ENCODE data around the gene WBP11. TPM values are rescaled to one million over a fixed set of nuclear protein-coding genes. Genes with fewer than 3 reads are reported as not detected.

The WBP11 gene
- total and polyA plus RNA-seq, 5 donors: 19.3 to 63.7 (median 53.2) TPM

DNA sequence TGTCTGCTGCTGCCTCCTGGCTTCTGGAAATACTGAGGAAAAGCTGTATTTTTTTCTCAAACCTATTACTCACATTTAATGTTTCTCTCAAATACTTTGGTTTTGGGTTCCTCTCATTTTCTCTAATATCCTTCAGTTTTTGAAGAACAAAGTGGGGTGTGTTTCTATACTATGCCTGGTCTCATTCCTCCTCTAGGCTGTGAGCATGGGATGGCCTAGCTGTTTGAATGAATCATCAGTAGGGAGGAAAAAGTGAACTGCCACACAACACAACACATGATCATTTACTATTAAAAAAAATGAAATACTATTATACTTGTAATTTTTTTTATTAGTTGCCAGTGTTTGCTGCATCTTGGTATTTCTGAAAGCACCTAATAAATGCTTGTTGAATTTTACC lies 22.0 kb upstream of the WBP11 start:
- intact Hi-C loops (cut with DNase I): no loop called here
- ATAC-seq: no peak
- no peak for DNase-seq
- Histone ChIP-seq H3K9me3 (ENCODE audit: control insufficient read depth, low read length) (no peaks in the 10 kb centered on the region), H3K27me3 (ENCODE audit: control insufficient read depth, insufficient read depth) (no peaks in the 10 kb centered on the region), H3K4me3 (ENCODE audit: low read length) (no peak overlapping the region), H3K4me1 (ENCODE audit: control insufficient read depth, insufficient read depth, low read length) (no peaks in the 10 kb centered on the region), H3K27ac (ENCODE audit: low read length) (no peak overlapping the region)

DNA sequence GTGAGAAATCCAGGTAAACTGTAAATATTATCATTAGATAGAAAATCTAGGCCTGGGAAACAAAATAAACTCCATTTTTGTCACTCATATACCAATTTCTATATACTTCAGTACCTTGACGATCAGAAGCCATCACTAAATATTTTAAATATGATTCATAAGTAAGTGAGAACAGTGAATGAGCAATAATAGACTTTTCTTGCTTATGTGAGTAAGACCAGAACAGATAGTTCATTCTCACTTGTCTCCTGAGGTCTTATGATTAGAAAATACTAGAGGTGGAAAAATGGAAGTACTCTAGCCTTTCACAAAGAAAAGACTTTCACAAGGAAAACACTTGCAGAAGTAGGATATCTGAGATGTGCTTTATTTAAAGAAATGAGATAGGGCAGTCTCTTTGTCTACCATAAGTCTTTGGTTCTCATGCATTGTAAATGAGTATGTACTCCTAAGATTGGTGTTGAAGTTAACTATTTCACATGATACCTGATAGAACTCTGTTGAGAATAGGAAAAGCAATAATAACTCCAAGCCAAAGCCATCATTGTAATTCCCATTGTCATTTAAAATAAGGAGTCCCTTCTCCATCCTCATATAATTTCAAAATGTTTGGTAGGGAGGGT lies 20.8 kb upstream of the WBP11 start:
- whole genome bisulfite sequencing: 83% methylated on average over 1 of the region's 1 CpG
- DNase-seq (no peak), ATAC-seq (no peak)
- no peak overlapping the region for H3K27ac ChIP-seq (ENCODE audit: low read length)
- H3K9me3 ChIP-seq (ENCODE audit: control insufficient read depth, low read length): no peaks in the 10 kb centered on the region
- no peaks in the 10 kb centered on the region for H3K4me1 ChIP-seq (ENCODE audit: control insufficient read depth, insufficient read depth, low read length)
- H3K27me3 ChIP-seq (ENCODE audit: control insufficient read depth, insufficient read depth): no peaks in the 10 kb centered on the region
- H3K4me3 ChIP-seq (ENCODE audit: low read length): no peak overlapping the region
- intact Hi-C loops (cut with DNase I): no loop called here

DNA sequence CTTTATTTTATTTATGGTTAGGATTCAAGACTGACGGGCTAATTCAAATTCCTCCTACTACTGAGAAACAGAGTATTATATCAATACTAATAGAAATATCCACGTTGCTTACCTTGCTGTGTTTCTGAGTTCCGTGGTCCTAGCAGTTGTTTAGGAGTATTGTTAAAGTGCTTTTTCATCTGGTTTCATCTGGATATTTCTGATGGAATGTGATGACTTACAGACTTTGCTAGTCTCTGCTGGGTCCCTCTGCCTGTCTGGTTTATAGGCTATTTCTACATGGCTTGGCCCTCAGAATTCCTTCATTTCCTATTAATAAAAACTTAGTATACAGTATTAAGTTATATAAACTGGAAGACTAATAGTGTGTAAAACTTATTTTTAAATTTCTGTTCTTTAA lies 10.7 kb upstream of the WBP11 start, which contains the start of gene SMCO3:
TSS of gene SMCO3 (minus strand) at position 169 of the 400 bp plus-strand sequence. CDS start 7,502 bp downstream, outside the sequence.
- intact Hi-C loops (cut with DNase I): no loop called here
- Histone ChIP-seq H3K4me1 (ENCODE audit: control insufficient read depth, insufficient read depth, low read length) (no peaks in the 10 kb centered on the region), H3K27me3 (ENCODE audit: control insufficient read depth, insufficient read depth) (no peaks in the 10 kb centered on the region), H3K27ac (ENCODE audit: low read length) (no peak within 1 kb of the TSS), H3K9me3 (ENCODE audit: control insufficient read depth, low read length) (no peaks in the 10 kb centered on the region), H3K4me3 (ENCODE audit: low read length) (no peak within 1 kb of the TSS)
- WGBS: 76% methylated on average over 3 of the region's 3 CpGs
- no peak for DNase-seq
- ATAC-seq: no peak

DNA sequence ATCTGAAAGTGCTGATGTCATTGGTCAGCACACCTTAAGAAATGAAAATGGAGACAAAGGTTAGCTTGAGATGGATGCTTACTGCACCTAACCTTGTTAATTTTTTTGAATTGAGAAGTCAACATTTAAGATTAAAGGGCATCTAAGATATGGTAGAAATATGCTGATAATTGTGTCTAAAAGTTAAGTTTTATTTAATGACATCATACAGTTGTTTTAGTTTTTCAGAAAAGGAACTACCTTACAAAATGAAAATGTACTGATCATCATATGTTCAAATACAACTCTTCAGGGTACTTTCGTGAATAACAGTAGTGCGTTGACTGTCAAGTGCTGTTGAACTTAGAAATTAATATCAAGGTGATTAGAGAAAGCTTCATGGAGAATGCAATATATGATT lies 8.2 kb upstream of the WBP11 start:
- intact Hi-C loops (cut with DNase I): no loop called here
- WGBS: 94% methylated on average over 2 of the region's 2 CpGs
- no peak overlapping the region for H3K27ac ChIP-seq (ENCODE audit: low read length)
- no peaks in the 10 kb centered on the region for H3K27me3 ChIP-seq (ENCODE audit: control insufficient read depth, insufficient read depth)
- no peak overlapping the region for H3K4me3 ChIP-seq (ENCODE audit: low read length)
- H3K9me3 ChIP-seq (ENCODE audit: control insufficient read depth, low read length): no peaks in the 10 kb centered on the region
- ATAC-seq (no peak), DNase-seq (no peak)
- no peaks in the 10 kb centered on the region for H3K4me1 ChIP-seq (ENCODE audit: control insufficient read depth, insufficient read depth, low read length)

DNA sequence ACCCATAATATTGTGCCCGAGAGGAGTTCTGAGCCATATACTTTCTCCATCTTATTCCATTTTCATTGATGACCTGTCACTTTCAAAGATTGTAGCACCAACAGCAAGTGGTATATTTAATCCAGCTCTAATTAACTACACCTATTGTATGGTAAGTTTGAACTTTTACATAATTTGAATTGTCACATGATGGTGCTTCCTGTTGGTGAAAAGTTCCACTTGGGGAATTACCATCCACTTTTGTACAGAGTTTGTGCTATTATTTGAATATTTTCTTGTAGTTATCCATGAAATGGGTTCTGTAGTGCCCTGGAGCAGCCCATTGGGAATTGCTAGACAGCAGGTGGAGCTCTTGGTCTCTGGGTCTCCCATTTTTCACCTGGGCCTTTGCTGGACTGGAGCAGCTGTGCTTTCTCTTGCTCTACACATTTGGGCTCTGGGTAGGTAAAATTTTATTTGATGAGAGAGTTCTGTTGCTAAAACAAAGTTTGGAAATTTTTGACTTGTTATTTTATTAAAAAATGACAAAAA lies 7.7 kb upstream of the WBP11 start:
- Histone ChIP-seq H3K27me3 (ENCODE audit: control insufficient read depth, insufficient read depth) (no peaks in the 10 kb centered on the region), H3K9me3 (ENCODE audit: control insufficient read depth, low read length) (no peaks in the 10 kb centered on the region), H3K27ac (ENCODE audit: low read length) (no peak overlapping the region), H3K4me1 (ENCODE audit: control insufficient read depth, insufficient read depth, low read length) (no peaks in the 10 kb centered on the region), H3K4me3 (ENCODE audit: low read length) (no peak overlapping the region)
- 94% methylated on average over 1 of the region's 1 CpG for WGBS
- ATAC-seq: no peak
- peak in 1 of 3 donors; percentile 27 for DNase-seq
- intact Hi-C loops (cut with DNase I): no loop called here

DNA sequence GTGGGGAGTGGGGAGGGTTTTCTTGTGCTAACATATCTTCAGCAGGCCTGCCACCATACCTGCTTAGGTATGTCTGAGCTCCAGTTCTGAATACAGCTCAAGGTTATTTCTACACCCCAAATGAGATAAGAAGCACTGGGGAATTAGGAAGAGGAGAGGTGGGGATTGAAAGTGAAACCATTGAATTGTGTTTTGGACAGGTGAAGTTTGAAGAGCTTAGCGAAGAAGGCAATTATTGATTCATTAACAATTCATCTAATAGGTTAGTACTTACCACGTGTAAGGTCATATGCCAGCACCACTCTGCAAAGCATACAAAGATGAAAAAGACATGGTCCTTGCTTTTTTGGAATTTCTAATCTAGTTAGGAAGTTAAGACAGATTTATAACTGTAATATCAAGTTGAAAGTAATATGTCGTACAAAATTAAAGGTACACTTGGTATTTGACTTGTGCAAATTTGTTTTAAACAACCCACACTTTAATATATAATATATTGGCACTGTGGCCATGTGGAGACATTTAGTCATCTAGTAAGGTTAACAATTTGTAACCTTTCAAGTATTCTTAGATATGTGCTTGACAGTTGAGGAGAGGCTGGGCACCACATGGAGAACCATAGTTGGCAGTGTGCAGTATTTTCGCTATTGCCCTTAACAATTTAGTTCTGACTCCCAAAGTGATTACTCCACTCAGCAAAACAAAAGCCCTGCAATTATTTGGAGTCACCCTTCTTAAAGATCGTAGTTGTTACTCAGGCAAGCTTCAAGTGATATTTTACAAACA lies 7.1 kb upstream of the WBP11 start:
- no peaks in the 10 kb centered on the region for H3K4me1 ChIP-seq (ENCODE audit: control insufficient read depth, insufficient read depth, low read length)
- H3K27ac ChIP-seq (ENCODE audit: low read length): no peak overlapping the region
- no peaks in the 10 kb centered on the region for H3K27me3 ChIP-seq (ENCODE audit: control insufficient read depth, insufficient read depth)
- intact Hi-C loops (cut with DNase I): no loop called here
- ATAC-seq (no peak), DNase-seq (no peak)
- H3K4me3 ChIP-seq (ENCODE audit: low read length): no peak overlapping the region
- H3K9me3 ChIP-seq (ENCODE audit: control insufficient read depth, low read length): no peaks in the 10 kb centered on the region
- WGBS: 89% methylated on average over 5 of the region's 5 CpGs

DNA sequence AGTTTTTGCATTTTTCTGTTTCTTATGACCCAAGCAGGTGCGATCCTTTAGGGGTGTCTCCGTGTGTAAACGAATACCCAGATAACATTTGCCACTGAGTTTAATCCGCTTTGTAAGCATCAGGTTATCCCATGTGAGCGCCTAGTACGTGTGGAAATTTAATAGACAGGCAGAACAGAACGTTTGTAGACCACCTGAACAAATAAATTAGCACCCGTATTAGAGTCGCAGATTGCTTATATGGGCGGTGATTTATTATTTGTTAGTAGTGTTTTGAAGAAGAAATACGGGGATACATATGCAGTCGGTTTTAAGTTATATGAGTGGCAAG lies 517 bp upstream of the WBP11 start:
- ATAC-seq (peak; percentile 25 to 38), DNase-seq (no peak)
- Histone ChIP-seq H3K27ac (ENCODE audit: low read length) (peak overlapping the region; percentile 95), H3K4me1 (ENCODE audit: control insufficient read depth, insufficient read depth, low read length) (no peaks in the 10 kb centered on the region), H3K9me3 (ENCODE audit: control insufficient read depth, low read length) (no peaks in the 10 kb centered on the region), H3K27me3 (ENCODE audit: control insufficient read depth, insufficient read depth) (no peaks in the 10 kb centered on the region), H3K4me3 (ENCODE audit: low read length) (peak overlapping the region; percentile 68)
- under 1% methylated on average over 12 of the region's 12 CpGs for WGBS
- intact Hi-C loops (cut with DNase I): no loop called here

DNA sequence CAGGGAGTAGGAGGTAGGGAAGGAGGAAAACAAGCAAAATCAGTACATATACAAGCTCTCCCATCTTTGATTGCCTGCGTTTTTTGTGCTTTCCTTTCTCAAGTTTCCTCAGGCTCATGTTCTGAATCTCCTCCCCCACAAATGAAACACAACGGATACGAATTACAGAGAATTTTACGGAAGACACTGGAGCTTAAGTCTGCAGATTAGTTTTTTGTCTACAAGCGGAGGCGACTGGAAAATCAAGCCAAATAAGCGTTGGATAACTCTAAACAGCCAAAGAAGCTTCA lies 612 bp downstream of the WBP11 start:
- intact Hi-C loops (cut with DNase I): no loop called here
- Histone ChIP-seq H3K4me3 (ENCODE audit: low read length) (peak overlapping the region; percentile 68), H3K9me3 (ENCODE audit: control insufficient read depth, low read length) (no peaks in the 10 kb centered on the region), H3K27me3 (ENCODE audit: control insufficient read depth, insufficient read depth) (no peaks in the 10 kb centered on the region), H3K4me1 (ENCODE audit: control insufficient read depth, insufficient read depth, low read length) (no peaks in the 10 kb centered on the region), H3K27ac (ENCODE audit: low read length) (peak overlapping the region; percentile 76)
- ATAC-seq: no peak
- DNase-seq: no peak
- WGBS: under 1% methylated on average over 7 of the region's 7 CpGs

DNA sequence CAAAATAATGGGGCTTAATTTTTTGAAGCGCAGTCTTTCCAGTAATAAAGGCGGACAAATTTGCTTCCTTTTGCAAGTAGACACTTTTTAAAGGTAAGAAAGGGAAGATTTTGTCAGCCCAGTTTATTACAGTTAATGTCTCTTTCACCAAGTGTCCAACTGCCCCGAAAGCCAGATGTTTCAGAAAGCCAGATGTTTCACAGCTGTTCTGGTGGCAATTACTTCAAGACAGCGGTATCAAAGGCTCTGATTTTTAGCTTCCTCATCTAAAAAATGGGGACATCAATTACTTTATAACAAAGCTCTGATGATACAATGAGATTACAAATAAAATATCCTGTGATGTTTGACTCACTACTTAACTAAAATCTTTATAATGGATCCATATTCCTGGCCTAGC lies 1.0 kb downstream of the WBP11 start:
- Histone ChIP-seq H3K27ac (ENCODE audit: low read length) (no peak overlapping the region), H3K4me3 (ENCODE audit: low read length) (peak overlapping the region; percentile 68), H3K27me3 (ENCODE audit: control insufficient read depth, insufficient read depth) (no peaks in the 10 kb centered on the region), H3K9me3 (ENCODE audit: control insufficient read depth, low read length) (no peaks in the 10 kb centered on the region), H3K4me1 (ENCODE audit: control insufficient read depth, insufficient read depth, low read length) (no peaks in the 10 kb centered on the region)
- no peak for ATAC-seq
- DNase-seq: no peak
- WGBS: 69% methylated on average over 4 of the region's 4 CpGs
- intact Hi-C loops (cut with DNase I): no loop called here

DNA sequence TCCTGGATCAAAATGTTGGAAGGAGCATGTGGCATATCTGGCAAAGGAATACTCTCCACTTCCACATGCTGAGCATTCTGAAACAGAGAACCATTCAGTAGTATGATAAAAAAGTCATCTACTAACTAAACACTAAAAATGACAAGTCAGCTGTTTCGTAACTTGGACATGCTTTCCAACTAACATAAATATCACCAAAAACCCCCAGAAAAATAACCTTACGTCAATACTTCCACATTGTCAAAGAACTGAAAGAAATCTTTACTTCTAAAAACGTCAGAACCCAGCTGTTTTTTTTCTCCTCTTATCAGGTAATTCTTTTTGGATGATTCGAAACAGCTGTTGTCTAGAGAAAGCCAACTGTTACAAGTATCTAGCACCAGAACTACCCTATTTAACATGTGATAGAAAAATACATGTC lies 8.2 kb downstream of the WBP11 start:
- ATAC-seq (peak; percentile 70 to 74), DNase-seq (no peak)
- Histone ChIP-seq H3K9me3 (ENCODE audit: control insufficient read depth, low read length) (no peaks in the 10 kb centered on the region), H3K4me3 (ENCODE audit: low read length) (no peak overlapping the region), H3K27me3 (ENCODE audit: control insufficient read depth, insufficient read depth) (no peaks in the 10 kb centered on the region), H3K27ac (ENCODE audit: low read length) (no peak overlapping the region), H3K4me1 (ENCODE audit: control insufficient read depth, insufficient read depth, low read length) (no peaks in the 10 kb centered on the region)
- 51% methylated on average over 4 of the region's 4 CpGs for WGBS
- intact Hi-C loops (cut with DNase I): no loop called here

DNA sequence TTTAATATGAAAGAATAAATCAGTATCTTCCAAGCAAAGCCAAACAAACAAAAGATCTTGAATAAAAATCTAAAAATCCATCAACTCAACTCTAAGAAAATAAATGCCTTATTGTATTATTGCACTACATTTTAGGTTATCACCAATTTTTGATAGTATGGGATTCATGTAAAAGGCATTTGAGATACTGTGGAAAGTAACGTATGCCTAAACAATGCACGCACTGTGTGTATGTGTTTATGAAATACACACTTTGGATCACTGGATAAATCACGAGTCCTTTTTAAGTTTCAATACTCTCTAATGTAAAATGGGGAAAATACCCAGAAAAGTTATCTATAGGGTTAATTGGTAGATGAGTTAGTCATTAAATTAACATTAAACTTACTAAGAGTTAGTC lies 17.7 kb downstream of the WBP11 start:
- no peak for DNase-seq
- Histone ChIP-seq H3K9me3 (ENCODE audit: control insufficient read depth, low read length) (no peaks in the 10 kb centered on the region), H3K27ac (ENCODE audit: low read length) (no peak overlapping the region), H3K27me3 (ENCODE audit: control insufficient read depth, insufficient read depth) (no peaks in the 10 kb centered on the region), H3K4me1 (ENCODE audit: control insufficient read depth, insufficient read depth, low read length) (no peaks in the 10 kb centered on the region), H3K4me3 (ENCODE audit: low read length) (no peak overlapping the region)
- 80% methylated on average over 3 of the region's 3 CpGs for WGBS
- intact Hi-C loops (cut with DNase I): no loop called here
- ATAC-seq: no peak

Measured in right cardiac atrium (tissue), 5 donors.